ENCODE results near the gene INPP4B.
"Not testable (repeated sequence)": the region's sequence is repeated elsewhere in the genome, so short reads cannot be mapped to it uniquely, and the experiment has no call there.

- TF ChIP-seq CTCF, POLR2A (IDR thresholded peaks at IDR 0.05): not testable (repeated sequence)
Measured at GRCh38 chr4:142509381-142509780, 336.7 kb downstream of the INPP4B start.

Data from testis (tissue), 2 donors.